Common myeloid progenitor, CD34-positive (primary cell): Measurements from ENCODE around the gene PHLPP2.
"Not testable (repeated sequence)": the region's sequence is repeated elsewhere in the genome, so short reads cannot be mapped to it uniquely, and the experiment has no call there.

Experiments
- CTCF ChIA-PET: fragments of 350-600 bp; sonication (Branson Sonifier 250); formaldehyde crosslinking; loops from one replicate; lab custom pipeline; 2021; ENCODE audit warnings: antibody characterized with exemption; lab: Charles Lee
- POLR2A ChIA-PET: fragments of 350-600 bp; sonication (Branson Sonifier 250); formaldehyde crosslinking; loops from one replicate; lab custom pipeline; 2021; ENCODE audit warnings: antibody characterized with exemption; lab: Charles Lee
- DNase-seq, 3 donors: peaks; one replicate each; pipeline versions ENCODE4 v3.0.0 to v3.0.0-alpha.2; 2013
- H3K27ac ChIP-seq, 2 experiments: 1 replicate in 1 of 2; 2 replicates in 1 of 2; pipeline ENCODE4 v1.7.0; 2013; ENCODE audit warnings: inconsistent platforms in 2 of 2, low read length in 2 of 2, mild to moderate bottlenecking in 2 of 2, low read depth in 1 of 2, moderate library complexity in 1 of 2; ENCODE audit not compliant: severe bottlenecking in 2 of 2, insufficient read depth in 1 of 2, poor library complexity in 1 of 2
- H3K27me3 ChIP-seq, 5 experiments: replicated peaks in 2 of 5; 1 replicate in 3 of 5; 2 replicates in 2 of 5; pipeline versions ENCODE4 v1.6.1 to v1.7.0; 2013; ENCODE audit warnings: low read length in 4 of 5, mild to moderate bottlenecking in 2 of 5, moderate library complexity in 2 of 5, inconsistent platforms in 1 of 5; ENCODE audit not compliant: insufficient read depth in 5 of 5, control insufficient read depth in 4 of 5
- H3K36me3 ChIP-seq, 4 experiments: 1 replicate in 2 of 4; 2 replicates in 2 of 4; pipeline versions ENCODE4 v1.6.1 to v1.7.0; 2013; ENCODE audit warnings: low read length in 3 of 4, control low read depth in 1 of 4, mild to moderate bottlenecking in 1 of 4; ENCODE audit not compliant: control insufficient read depth in 4 of 4, insufficient read depth in 4 of 4
- H3K4me1 ChIP-seq, 4 experiments: 1 replicate in 3 of 4; 2 replicates in 1 of 4; pipeline versions ENCODE4 v1.6.1 to v1.7.1; 2013; ENCODE audit warnings: low read length in 3 of 4, mild to moderate bottlenecking in 3 of 4, control low read depth in 1 of 4, inconsistent platforms in 1 of 4, moderate library complexity in 1 of 4; ENCODE audit not compliant: control insufficient read depth in 4 of 4, insufficient read depth in 4 of 4; ENCODE audit errors: control extremely low read depth in 1 of 4
- H3K4me3 ChIP-seq, 7 experiments: 1 replicate in 4 of 7; 2 replicates in 3 of 7; pipeline versions ENCODE4 v1.5.1 to v1.7.0; 2013; ENCODE audit warnings: mild to moderate bottlenecking in 7 of 7, low read length in 6 of 7, moderate library complexity in 6 of 7, inconsistent platforms in 2 of 7, low read depth in 2 of 7, control low read depth in 1 of 7; ENCODE audit not compliant: insufficient read depth in 4 of 7, control insufficient read depth in 1 of 7; ENCODE audit errors: extremely low read depth in 1 of 7
- H3K9me3 ChIP-seq, 5 experiments: 1 replicate in 4 of 5; 2 replicates in 1 of 5; pipeline versions ENCODE4 v1.6.1 to v1.7.1; 2013; ENCODE audit warnings: low read length in 4 of 5, mild to moderate bottlenecking in 2 of 5, inconsistent platforms in 1 of 5, low read depth in 1 of 5, moderate library complexity in 1 of 5; ENCODE audit not compliant: control insufficient read depth in 4 of 5, insufficient read depth in 2 of 5; ENCODE audit errors: control extremely low read depth in 1 of 5
- WGBS: methylation state at CpG from one replicate; pipeline ENCODE4 v1.1.5; 2013; ENCODE audit not compliant: insufficient coverage; 5-methylcytosine and 5-hydroxymethylcytosine counted together

Gene PHLPP2

DNA sequence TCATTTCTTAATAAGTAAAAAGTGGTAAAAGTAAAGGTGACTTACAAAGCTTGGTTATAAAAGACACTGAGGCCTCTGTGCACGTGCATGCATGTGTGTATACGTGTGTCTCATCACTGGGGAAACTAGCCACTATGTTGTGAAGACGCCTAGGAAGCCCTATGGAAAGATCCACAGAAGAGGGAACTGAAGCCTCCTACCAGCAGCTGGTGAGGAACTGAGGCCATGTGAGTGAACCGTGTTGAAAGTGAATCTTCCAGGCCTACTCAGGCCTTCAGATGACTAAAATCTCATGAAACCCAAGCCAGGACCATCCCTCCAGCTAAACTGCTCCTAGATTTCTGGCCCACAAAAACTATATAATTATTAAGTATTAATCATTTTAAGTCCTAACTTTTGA, 23.7 kb downstream of the PHLPP2 start:
- no peaks in the 10 kb centered on the region for H3K27me3 ChIP-seq
- no peaks in the 10 kb centered on the region for H3K9me3 ChIP-seq
- H3K4me1 ChIP-seq = no peaks in the 10 kb centered on the region
- H3K36me3 ChIP-seq = peaks cover 0 to 7% (median 0%) of the 10 kb centered on the region in 4 experiments
- H3K4me3 ChIP-seq = no peak overlapping the region
- DNase-seq = no peak
- POLR2A ChIA-PET = no interaction called here
- no peak overlapping the region for H3K27ac ChIP-seq
- WGBS = 92% methylated on average over 4 of the region's 4 CpGs
- CTCF ChIA-PET = interaction anchor here (0.7 kb wide), 1 partner anchor 295 kb away, joined by 3 read pairs; no protein-coding TSS in a partner anchor

DNA sequence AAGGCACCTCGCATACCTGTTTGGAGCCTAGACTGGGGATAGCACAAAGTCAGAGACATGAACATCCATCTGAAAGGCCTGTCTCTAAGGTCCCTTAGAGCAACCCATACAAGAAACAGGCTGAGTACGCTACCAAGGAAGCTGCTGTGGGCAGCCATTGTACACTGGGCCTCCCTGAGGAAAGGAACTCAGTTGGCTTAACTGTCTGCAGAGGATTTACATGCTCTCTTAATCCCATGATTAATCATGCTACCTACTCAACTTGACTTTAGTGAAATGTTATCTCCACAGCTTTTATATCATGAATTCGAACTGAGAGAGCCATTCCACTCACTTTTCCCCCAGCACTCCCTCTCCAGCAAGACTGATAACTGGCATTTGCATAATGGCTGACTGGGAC, 26.0 kb downstream of the PHLPP2 start:
- no peaks in the 10 kb centered on the region for H3K27me3 ChIP-seq
- H3K36me3 ChIP-seq = peaks cover 0 to 7% (median 0%) of the 10 kb centered on the region in 4 experiments
- no peak overlapping the region for H3K4me3 ChIP-seq
- no peaks in the 10 kb centered on the region for H3K4me1 ChIP-seq
- 100% methylated on average over 3 of the region's 3 CpGs for WGBS
- no peak for DNase-seq
- H3K9me3 ChIP-seq = no peaks in the 10 kb centered on the region
- CTCF ChIA-PET = no interaction called here
- H3K27ac ChIP-seq = no peak overlapping the region
- POLR2A ChIA-PET = no interaction called here

DNA sequence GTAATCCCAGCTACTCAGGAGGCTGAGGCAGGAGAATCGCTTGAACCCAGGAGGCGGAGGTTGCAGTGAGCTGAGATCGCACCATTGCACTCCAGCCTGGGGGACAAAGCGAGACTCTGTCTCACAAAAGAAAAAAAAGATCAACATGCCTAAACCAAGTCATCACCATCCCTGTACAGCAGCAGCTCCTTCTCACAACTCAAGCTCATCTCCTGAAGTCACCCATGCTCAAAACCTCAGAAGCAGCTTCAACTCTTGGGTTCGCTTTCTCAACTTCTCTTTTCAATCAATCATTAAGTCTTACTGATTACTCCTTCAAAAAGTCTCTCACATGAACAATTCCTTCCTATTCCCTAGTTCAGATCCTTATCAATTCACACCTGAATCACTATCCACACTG, 31.3 kb downstream of the PHLPP2 start:
- WGBS = 100% methylated on average over 2 of the region's 5 CpGs
- Histone ChIP-seq H3K9me3 (no peaks in the 10 kb centered on the region), H3K36me3 (peaks cover 7 to 11% (median 9%) of the 10 kb centered on the region in 4 experiments), H3K4me3 (no peak overlapping the region), H3K4me1 (no peaks in the 10 kb centered on the region), H3K27me3 (no peaks in the 10 kb centered on the region), H3K27ac (no peak overlapping the region)
- no peak for DNase-seq
- ChIA-PET CTCF (no interaction called here), POLR2A (no interaction called here)

GRCh38 chr16:71689901-71690300, 34.6 kb downstream of the PHLPP2 start:
- H3K36me3 ChIP-seq = peaks cover 7 to 14% (median 11%) of the 10 kb centered on the region in 4 experiments
- no peak for DNase-seq
- H3K9me3 ChIP-seq = no peaks in the 10 kb centered on the region
- POLR2A ChIA-PET = no interaction called here
- H3K4me3 ChIP-seq = no peak overlapping the region
- CTCF ChIA-PET = interaction anchor here (1.1 kb wide), 1 partner anchor 13 kb away, joined by 3 read pairs; no protein-coding TSS in a partner anchor
- no peak overlapping the region for H3K27ac ChIP-seq
- no peaks in the 10 kb centered on the region for H3K27me3 ChIP-seq
- WGBS = no CpG with 5 or more reads among the region's 1 CpG
- no peaks in the 10 kb centered on the region for H3K4me1 ChIP-seq

DNA sequence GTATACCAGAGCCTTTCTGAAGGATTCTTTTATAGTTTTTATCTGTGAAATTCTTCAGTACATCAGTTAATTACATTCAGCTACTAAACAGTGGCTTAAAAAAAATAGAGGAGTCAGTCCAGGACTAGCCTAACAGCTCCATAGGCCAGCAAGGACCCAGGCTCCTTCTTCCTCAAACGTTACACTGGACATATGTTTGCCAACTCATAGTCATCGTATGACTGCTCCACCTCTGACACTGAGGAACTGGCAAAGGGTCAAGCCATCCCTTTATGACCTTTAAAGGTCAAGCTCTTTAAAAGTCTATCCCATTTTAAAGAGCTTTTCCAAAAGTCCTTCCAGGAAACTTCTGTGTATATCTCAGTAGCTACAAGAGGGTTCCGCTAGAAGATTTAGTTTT, 36.6 kb downstream of the PHLPP2 start:
- Histone ChIP-seq H3K27ac (no peak overlapping the region), H3K27me3 (no peaks in the 10 kb centered on the region), H3K4me3 (no peak overlapping the region), H3K36me3 (peaks cover 7 to 30% (median 16%) of the 10 kb centered on the region in 4 experiments), H3K4me1 (no peaks in the 10 kb centered on the region), H3K9me3 (peaks cover 0 to 8% (median 5%) of the 10 kb centered on the region in 5 experiments)
- WGBS = 91% methylated on average over 3 of the region's 3 CpGs
- ChIA-PET POLR2A (no interaction called here), CTCF (no interaction called here)
- no peak for DNase-seq

DNA sequence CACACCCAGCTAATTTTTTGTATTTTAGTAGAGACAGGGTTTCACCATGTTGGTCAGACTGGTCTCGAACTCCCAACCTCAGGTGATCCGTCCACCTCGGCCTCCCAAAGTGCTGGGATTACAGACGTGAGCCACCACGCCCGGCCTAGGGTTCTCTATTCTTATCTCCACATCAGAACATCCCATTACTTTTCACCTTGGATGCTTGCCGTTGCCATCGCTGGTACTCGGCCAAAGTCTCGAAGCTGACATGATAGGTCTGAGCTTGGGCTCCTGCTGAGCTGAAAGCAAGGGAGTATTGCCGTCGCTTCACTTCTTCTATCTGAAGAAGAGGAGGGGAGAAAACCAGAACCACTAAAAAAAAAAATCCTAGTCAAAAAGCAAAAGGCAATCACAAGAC, 40.2 kb downstream of the PHLPP2 start:
- 100% methylated on average over 4 of the region's 12 CpGs for WGBS
- POLR2A ChIA-PET = not testable (repeated sequence)

DNA sequence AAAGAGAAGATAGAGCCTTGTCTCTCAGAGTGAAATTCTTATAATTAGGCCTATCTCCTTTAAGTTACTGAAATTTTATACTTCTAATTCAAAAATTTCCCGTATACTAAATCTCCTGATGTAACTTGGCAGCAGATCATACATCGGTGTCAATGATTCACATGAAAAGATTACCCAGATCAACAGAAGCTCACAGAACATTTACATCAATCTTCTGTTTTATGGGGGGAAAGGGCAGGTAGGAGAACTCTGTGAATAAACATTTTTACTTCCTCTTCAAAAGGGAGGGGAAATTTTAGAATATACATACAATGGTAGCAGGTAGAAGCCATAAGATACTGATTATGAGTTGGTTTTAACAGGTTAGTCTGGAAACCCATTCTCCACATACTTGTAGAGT, 43.1 kb downstream of the PHLPP2 start:
- Histone ChIP-seq H3K9me3 (peaks cover 0 to 9% (median 5%) of the 10 kb centered on the region in 5 experiments), H3K27ac (no peak overlapping the region), H3K27me3 (no peaks in the 10 kb centered on the region), H3K36me3 (peaks cover 2 to 30% (median 13%) of the 10 kb centered on the region in 4 experiments), H3K4me1 (no peaks in the 10 kb centered on the region), H3K4me3 (no peak overlapping the region)
- ChIA-PET POLR2A (no interaction called here), CTCF (no interaction called here)
- no CpG with 5 or more reads among the region's 2 CpGs for WGBS
- no peak for DNase-seq

More for the DNA sequence above, 40.2 kb downstream of the PHLPP2 start:
- H3K27me3 ChIP-seq, DNase-seq, H3K9me3 ChIP-seq, CTCF ChIA-PET, H3K27ac ChIP-seq, H3K4me1 ChIP-seq, H3K4me3 ChIP-seq: not testable (repeated sequence)
- peaks cover 5 to 25% (median 8%) of the 10 kb centered on the region in 4 experiments for H3K36me3 ChIP-seq
